ENCODE data around the gene FGD5.

- TF ChIP-seq, protein P1, sequence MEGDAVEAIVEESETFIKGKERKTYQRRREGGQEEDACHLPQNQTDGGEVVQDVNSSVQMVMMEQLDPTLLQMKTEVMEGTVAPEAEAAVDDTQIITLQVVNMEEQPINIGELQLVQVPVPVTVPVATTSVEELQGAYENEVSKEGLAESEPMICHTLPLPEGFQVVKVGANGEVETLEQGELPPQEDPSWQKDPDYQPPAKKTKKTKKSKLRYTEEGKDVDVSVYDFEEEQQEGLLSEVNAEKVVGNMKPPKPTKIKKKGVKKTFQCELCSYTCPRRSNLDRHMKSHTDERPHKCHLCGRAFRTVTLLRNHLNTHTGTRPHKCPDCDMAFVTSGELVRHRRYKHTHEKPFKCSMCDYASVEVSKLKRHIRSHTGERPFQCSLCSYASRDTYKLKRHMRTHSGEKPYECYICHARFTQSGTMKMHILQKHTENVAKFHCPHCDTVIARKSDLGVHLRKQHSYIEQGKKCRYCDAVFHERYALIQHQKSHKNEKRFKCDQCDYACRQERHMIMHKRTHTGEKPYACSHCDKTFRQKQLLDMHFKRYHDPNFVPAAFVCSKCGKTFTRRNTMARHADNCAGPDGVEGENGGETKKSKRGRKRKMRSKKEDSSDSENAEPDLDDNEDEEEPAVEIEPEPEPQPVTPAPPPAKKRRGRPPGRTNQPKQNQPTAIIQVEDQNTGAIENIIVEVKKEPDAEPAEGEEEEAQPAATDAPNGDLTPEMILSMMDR (IDR thresholded peaks at IDR 0.05) = no peak
- TF ChIP-seq POLR2A (IDR thresholded peaks at IDR 0.05) = no peak
Measured at GRCh38 chr3:14905055-14905657, 86.4 kb downstream of the FGD5 start.

Data from uterus (tissue), 2 donors.